ENCODE measurements around the gene RAD1.
A peak's percentile ranks its signal among the peaks of the same experiment; 100 is the strongest.

- TF ChIP-seq MAX (IDR thresholded peaks at IDR 0.05) (peak; percentile 95), CTCF (IDR thresholded peaks at IDR 0.05 in 2 of 3, conservative IDR thresholded peaks at IDR 0.05 in 1 of 3; ENCODE audit: borderline replicate concordance in 1 of 3, insufficient read depth in 1 of 3, low read depth in 2 of 3, low read length in 2 of 3) (no peak), POLR2A (IDR thresholded peaks at IDR 0.05; ENCODE audit: borderline replicate concordance, extremely low read depth, insufficient read depth, insufficient read length) (peak; percentile 82), POLR2AphosphoS5 (IDR thresholded peaks at IDR 0.05; ENCODE audit: low read depth, low read length) (peak; percentile 82)
Measured at GRCh38 chr5:34915139-34915855, at the start of gene RAD1, which contains the start of gene BRIX1.

Data from HCT116 (cell line).